PC-3 (cell line): ENCODE data around the gene LYZL6. TPM values are rescaled to one million over a fixed set of nuclear protein-coding genes. Genes with fewer than 3 reads are reported as not detected.

Source experiments
- ATAC-seq: fragments of 200-7000 bp; cut with Tn5 transposase; 2 replicates; pipeline ENCODE4 v1.9.1; 2020; ENCODE audit warnings: mild to moderate bottlenecking, moderate library complexity
- BruUV-seq: library from RNA; stranded (reverse); fragments of 400-500 nt; replicated peaks from 2 replicates; lab custom pipeline; 2021; lab: Mats Ljungman, UMichigan
- CTCF ChIA-PET: fragments of 300-600 bp; sonication (Branson Sonifier 250); formaldehyde crosslinking; loops from one replicate; lab custom pipeline; 2022; ENCODE audit warnings: antibody characterized with exemption; lab: Charles Lee
- POLR2A ChIA-PET: fragments of 300-600 bp; sonication (Branson Sonifier 250); formaldehyde crosslinking; loops from one replicate; lab custom pipeline; 2022; ENCODE audit warnings: antibody characterized with exemption; ENCODE audit not compliant: unreplicated experiment; lab: Charles Lee
- DNase-seq: peaks from one replicate; pipeline ENCODE4 v3.0.0-alpha.2; 2015
- H2AFZ ChIP-seq: fragments of 300-600 bp; sonication (generic); 2 replicates; pipeline ENCODE4 v1.6.0; 2016; ENCODE audit warnings: antibody characterized with exemption, low read length
- H3F3A ChIP-seq: fragments of 300-600 bp; sonication (generic); one replicate; pipeline ENCODE4 v1.6.0; 2017; ENCODE audit warnings: antibody characterized with exemption, low read length, control low read depth, mild to moderate bottlenecking; ENCODE audit not compliant: unreplicated experiment
- H3K27ac ChIP-seq: fragments of 300-600 bp; sonication (generic); 2 replicates; pipeline ENCODE4 v1.5.1; 2016; ENCODE audit warnings: mild to moderate bottlenecking, low read length
- H3K27me3 ChIP-seq: fragments of 300-600 bp; sonication (generic); 2 replicates; pipeline ENCODE4 v1.6.1; 2016; ENCODE audit warnings: low read length, mixed read lengths
- H3K36me3 ChIP-seq: fragments of 300-600 bp; sonication (generic); 2 replicates; pipeline ENCODE4 v1.6.1; 2016; ENCODE audit warnings: low read depth, mixed run types, low read length, mixed read lengths
- H3K4me1 ChIP-seq: fragments of 300-600 bp; sonication (generic); 2 replicates; pipeline ENCODE4 v1.5.1; 2016; ENCODE audit warnings: low read length; ENCODE audit not compliant: insufficient read depth
- H3K4me2 ChIP-seq: fragments of 300-600 bp; sonication (generic); 2 replicates; pipeline ENCODE4 v1.6.0; 2016; ENCODE audit warnings: low read length
- H3K4me3 ChIP-seq: fragments of 300-600 bp; sonication (generic); 2 replicates; pipeline ENCODE4 v1.5.1; 2016; ENCODE audit warnings: mild to moderate bottlenecking, low read length, mixed read lengths
- H3K79me2 ChIP-seq: fragments of 300-600 bp; sonication (generic); 2 replicates; pipeline ENCODE4 v1.6.1; 2017; ENCODE audit warnings: low read length, mixed read lengths
- H3K9ac ChIP-seq: fragments of 300-600 bp; sonication (generic); 2 replicates; pipeline ENCODE4 v1.6.0; 2016; ENCODE audit warnings: mild to moderate bottlenecking, low read length
- H3K9me2 ChIP-seq: fragments of 300-600 bp; sonication (generic); replicated peaks from 2 replicates; pipeline ENCODE4 v1.6.1; 2016; ENCODE audit warnings: mixed run types, low read length, mixed read lengths
- H3K9me3 ChIP-seq: fragments of 300-600 bp; sonication (generic); 2 replicates; pipeline ENCODE4 v1.6.1; 2016; ENCODE audit warnings: low read length, mixed read lengths
- H4K20me1 ChIP-seq: fragments of 300-600 bp; sonication (generic); 2 replicates; pipeline ENCODE4 v1.6.1; 2016; ENCODE audit warnings: low read length, mixed read lengths
- EZH2 ChIP-seq: fragments of 300-600 bp; sonication (generic); IDR thresholded peaks from one replicate; pipeline ENCODE4 v1.6.1; 2017; ENCODE audit warnings: antibody characterized with exemption, mild to moderate bottlenecking, low read length; ENCODE audit not compliant: unreplicated experiment
- EZH2phosphoT487 ChIP-seq: fragments of 300-600 bp; sonication (generic); IDR thresholded peaks from 2 replicates; pipeline ENCODE4 v1.6.1; 2018; ENCODE audit warnings: mild to moderate bottlenecking, antibody characterized with exemption, low read length, borderline replicate concordance
- intact Hi-C: fragments of 100-400 bp; cut with micrococcal nuclease; formaldehyde crosslinking; loops from 2 replicates; pipeline ENCODE4 v1.9.0; 2023
- total RNA-seq: library from RNA; depleted of rRNA; stranded (reverse); fragments of >200 nt; gene quantifications from 2 replicates; pipeline ENCODE4 v1.2.3, GENCODE V29; 2014
- TF ChIP-seq, protein P1 (sequence below): fragments of 300-600 bp; sonication (generic); conservative IDR thresholded peaks from 2 replicates; pipeline ENCODE4 v1.5.1; 2017; ENCODE audit warnings: antibody characterized with exemption, low read depth, mild to moderate bottlenecking, low read length

The LYZL6 gene
- total RNA-seq, 1 experiment from 2014 or later = not detected

DNA sequence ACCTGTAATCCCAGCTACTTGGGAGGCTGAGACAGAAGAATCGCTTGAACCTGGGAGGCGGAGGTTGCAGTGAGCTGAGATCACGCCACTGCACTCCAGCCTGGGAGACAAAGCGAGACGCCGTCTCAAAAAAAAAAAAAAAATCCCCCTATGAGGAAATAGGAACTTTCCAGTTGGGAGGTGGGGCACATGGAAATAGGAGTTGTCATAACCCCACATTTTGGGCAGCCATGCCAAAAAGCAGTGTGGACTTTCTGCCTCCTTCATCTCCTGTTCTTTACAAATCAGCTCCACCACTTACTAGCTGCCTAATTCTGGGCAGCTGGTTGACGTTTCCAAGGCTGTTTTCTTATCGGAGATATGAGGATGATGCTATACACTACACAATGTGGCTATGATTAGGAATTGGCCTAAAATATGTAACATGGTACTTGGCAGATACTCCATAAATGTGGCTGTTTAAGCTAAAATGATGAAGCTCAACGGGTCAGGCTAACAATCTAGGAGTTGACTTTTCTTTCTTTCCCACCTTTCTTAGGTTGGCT lies 41.8 kb downstream of the LYZL6 start:
- Histone ChIP-seq H3K9me3 (no peaks in the 10 kb centered on the region), H3K9me2 (no peaks in the 10 kb centered on the region), H3K27ac (no peak overlapping the region), H3K4me1 (no peaks in the 10 kb centered on the region), H3K27me3 (no peaks in the 10 kb centered on the region), H4K20me1 (no peaks in the 10 kb centered on the region), H3K4me3 (no peak overlapping the region), H3K4me2 (no peak overlapping the region), H3K79me2 (no peaks in the 10 kb centered on the region), H3F3A (no peaks in the 10 kb centered on the region), H2AFZ (no peak overlapping the region), H3K9ac (no peak overlapping the region), H3K36me3 (no peaks in the 10 kb centered on the region)
- intact Hi-C loops = no loop called here
- ChIA-PET CTCF (no interaction called here), POLR2A (no interaction called here)
- DNase-seq (no peak), ATAC-seq (no peak)
- TF ChIP-seq, protein P1, sequence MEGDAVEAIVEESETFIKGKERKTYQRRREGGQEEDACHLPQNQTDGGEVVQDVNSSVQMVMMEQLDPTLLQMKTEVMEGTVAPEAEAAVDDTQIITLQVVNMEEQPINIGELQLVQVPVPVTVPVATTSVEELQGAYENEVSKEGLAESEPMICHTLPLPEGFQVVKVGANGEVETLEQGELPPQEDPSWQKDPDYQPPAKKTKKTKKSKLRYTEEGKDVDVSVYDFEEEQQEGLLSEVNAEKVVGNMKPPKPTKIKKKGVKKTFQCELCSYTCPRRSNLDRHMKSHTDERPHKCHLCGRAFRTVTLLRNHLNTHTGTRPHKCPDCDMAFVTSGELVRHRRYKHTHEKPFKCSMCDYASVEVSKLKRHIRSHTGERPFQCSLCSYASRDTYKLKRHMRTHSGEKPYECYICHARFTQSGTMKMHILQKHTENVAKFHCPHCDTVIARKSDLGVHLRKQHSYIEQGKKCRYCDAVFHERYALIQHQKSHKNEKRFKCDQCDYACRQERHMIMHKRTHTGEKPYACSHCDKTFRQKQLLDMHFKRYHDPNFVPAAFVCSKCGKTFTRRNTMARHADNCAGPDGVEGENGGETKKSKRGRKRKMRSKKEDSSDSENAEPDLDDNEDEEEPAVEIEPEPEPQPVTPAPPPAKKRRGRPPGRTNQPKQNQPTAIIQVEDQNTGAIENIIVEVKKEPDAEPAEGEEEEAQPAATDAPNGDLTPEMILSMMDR = no peak
- TF ChIP-seq EZH2 = no peak
- TF ChIP-seq EZH2phosphoT487 = no peak
- BruUV-seq = no TSS peak

GRCh38 chr17:35900708-35901480 lies 42.6 kb downstream of the LYZL6 start:
- CTCF ChIA-PET = no interaction called here
- Histone ChIP-seq H3F3A (no peaks in the 10 kb centered on the region), H3K9me2 (no peaks in the 10 kb centered on the region), H4K20me1 (no peaks in the 10 kb centered on the region), H3K9me3 (no peaks in the 10 kb centered on the region), H3K4me1 (no peaks in the 10 kb centered on the region), H3K27ac (no peak overlapping the region), H3K27me3 (no peaks in the 10 kb centered on the region), H3K79me2 (no peaks in the 10 kb centered on the region), H3K9ac (no peak overlapping the region), H3K36me3 (no peaks in the 10 kb centered on the region), H2AFZ (no peak overlapping the region), H3K4me3 (no peak overlapping the region), H3K4me2 (no peak overlapping the region)
- no TSS peak for BruUV-seq
- intact Hi-C loops = no loop called here
- POLR2A ChIA-PET = interaction anchor here (0.7 kb wide), 1 partner anchor 139 kb away, joined by 5 read pairs; no protein-coding TSS in a partner anchor
- TF ChIP-seq EZH2 = no peak
- TF ChIP-seq, protein P1 = no peak
- TF ChIP-seq EZH2phosphoT487 = no peak
- ATAC-seq = no peak
- DNase-seq = no peak

GRCh38 chr17:35900280-35900679 lies 43.2 kb downstream of the LYZL6 start:
- Histone ChIP-seq H4K20me1 (no peaks in the 10 kb centered on the region), H2AFZ (no peak overlapping the region), H3K4me1 (no peaks in the 10 kb centered on the region), H3K79me2 (no peaks in the 10 kb centered on the region), H3K4me2 (no peak overlapping the region), H3K4me3 (no peak overlapping the region), H3K9ac (no peak overlapping the region), H3K9me3 (no peaks in the 10 kb centered on the region), H3F3A (no peaks in the 10 kb centered on the region), H3K27ac (no peak overlapping the region), H3K36me3 (no peaks in the 10 kb centered on the region), H3K9me2 (no peaks in the 10 kb centered on the region), H3K27me3 (no peaks in the 10 kb centered on the region)
- DNase-seq (no peak), ATAC-seq (no peak)
- TF ChIP-seq EZH2 (no peak), EZH2phosphoT487 (no peak)
- TF ChIP-seq, protein P1 = no peak
- CTCF ChIA-PET = no interaction called here
- intact Hi-C loops = no loop called here
- POLR2A ChIA-PET = interaction anchor here (0.7 kb wide), 1 partner anchor 139 kb away, joined by 5 read pairs; no protein-coding TSS in a partner anchor
- no TSS peak for BruUV-seq
